OCI-LY1 (cell line): ENCODE results near the gene ELK3.

Experiments used
- H2AFZ ChIP-seq: fragments of 200-600 bp; sonication (generic), shearing (Covaris generic); 2 replicates; pipeline ENCODE4 v1.6.0; 2014; ENCODE audit warnings: antibody characterized with exemption, mild to moderate bottlenecking, low read length
- H3F3A ChIP-seq: fragments of 200-600 bp; sonication (generic), shearing (Covaris generic); 2 replicates; pipeline ENCODE4 v1.6.0; 2014; ENCODE audit warnings: mild to moderate bottlenecking, antibody characterized with exemption, low read length, moderate library complexity; ENCODE audit not compliant: insufficient read depth
- H3K27ac ChIP-seq: fragments of 200-600 bp; sonication (generic); 2 replicates; pipeline ENCODE4 v1.5.1; 2014; ENCODE audit warnings: low read length, mixed run types, mild to moderate bottlenecking, low read depth; ENCODE audit not compliant: poor library complexity, severe bottlenecking
- H3K27me3 ChIP-seq: fragments of 200-600 bp; sonication (generic); 2 replicates; pipeline ENCODE4 v1.6.0; 2014; ENCODE audit warnings: antibody characterized with exemption, mild to moderate bottlenecking, low read length, moderate library complexity; ENCODE audit not compliant: insufficient read depth
- H3K36me3 ChIP-seq: fragments of 200-600 bp; sonication (generic); 2 replicates; pipeline ENCODE4 v1.6.1; 2014; ENCODE audit warnings: mild to moderate bottlenecking, antibody characterized with exemption, low read length, moderate library complexity, mixed read lengths; ENCODE audit not compliant: insufficient read depth
- H3K4me1 ChIP-seq: fragments of 200-600 bp; sonication (generic); 2 replicates; pipeline ENCODE4 v1.5.1; 2014; ENCODE audit warnings: mild to moderate bottlenecking, low read length, moderate library complexity; ENCODE audit not compliant: insufficient read depth, severe bottlenecking
- H3K4me2 ChIP-seq: fragments of 200-600 bp; sonication (generic), shearing (Covaris generic); 2 replicates; pipeline ENCODE4 v1.6.1; 2014; ENCODE audit warnings: low read length
- H3K4me3 ChIP-seq: fragments of 200-600 bp; sonication (generic); 2 replicates; pipeline ENCODE4 v1.5.1; 2014; ENCODE audit warnings: low read length, low read depth, mild to moderate bottlenecking, mixed read lengths; ENCODE audit not compliant: poor library complexity, severe bottlenecking
- H3K79me2 ChIP-seq: fragments of 200-600 bp; shearing (Covaris generic); 2 replicates; pipeline ENCODE4 v1.6.1; 2016; ENCODE audit warnings: mixed run types, low read length, mixed read lengths; ENCODE audit not compliant: insufficient read depth
- H3K9ac ChIP-seq: fragments of 200-600 bp; sonication (generic), shearing (Covaris generic); 2 replicates; pipeline ENCODE4 v1.6.1; 2014; ENCODE audit warnings: mild to moderate bottlenecking, low read length, mixed read lengths
- H3K9me2 ChIP-seq: fragments of 200-600 bp; sonication (generic), shearing (Covaris generic); 2 replicates; pipeline ENCODE4 v1.6.1; 2014; ENCODE audit warnings: low read depth, mild to moderate bottlenecking, low read length, mixed read lengths
- H3K9me3 ChIP-seq: fragments of 200-600 bp; shearing (Covaris generic); 2 replicates; pipeline ENCODE4 v1.6.1; 2014; ENCODE audit warnings: low read length, mixed read lengths
- H4K20me1 ChIP-seq: fragments of 200-600 bp; sonication (generic), shearing (Covaris generic); 2 replicates; pipeline ENCODE4 v1.6.0; 2016; ENCODE audit warnings: mild to moderate bottlenecking, low read length; ENCODE audit not compliant: insufficient read depth
- EZH2 ChIP-seq: fragments of 200-600 bp; sonication (generic), shearing (Covaris generic); IDR thresholded peaks from 2 replicates; pipeline ENCODE4 v1.8.0; 2017; ENCODE audit warnings: borderline replicate concordance, mixed run types, mild to moderate bottlenecking, antibody characterized with exemption, low read length, moderate library complexity, mixed read lengths
- TF ChIP-seq, protein P1 (sequence below): fragments of 200-600 bp; sonication (generic), shearing (Covaris generic); IDR thresholded peaks from 2 replicates; pipeline ENCODE4 v1.5.1; 2017; ENCODE audit warnings: mild to moderate bottlenecking, antibody characterized with exemption, low read length, moderate library complexity, mixed read lengths

ELK3 gene

GRCh38 chr12:96187956-96188355 lies 6.2 kb upstream of the ELK3 start:
- Histone ChIP-seq H3K27ac (no peak overlapping the region), H3K36me3 (no peaks in the 10 kb centered on the region), H3K9me2 (no peaks in the 10 kb centered on the region), H4K20me1 (no peaks in the 10 kb centered on the region), H3K4me3 (no peak overlapping the region), H3K9ac (no peak overlapping the region), H2AFZ (no peak overlapping the region), H3K27me3 (peaks cover 4% of the 10 kb centered on the region; the same call in 1 of the 2 replicates), H3K4me2 (no peak overlapping the region), H3K79me2 (no peaks in the 10 kb centered on the region), H3K4me1 (no peaks in the 10 kb centered on the region), H3F3A (no peaks in the 10 kb centered on the region), H3K9me3 (no peaks in the 10 kb centered on the region)
- TF ChIP-seq, protein P1, sequence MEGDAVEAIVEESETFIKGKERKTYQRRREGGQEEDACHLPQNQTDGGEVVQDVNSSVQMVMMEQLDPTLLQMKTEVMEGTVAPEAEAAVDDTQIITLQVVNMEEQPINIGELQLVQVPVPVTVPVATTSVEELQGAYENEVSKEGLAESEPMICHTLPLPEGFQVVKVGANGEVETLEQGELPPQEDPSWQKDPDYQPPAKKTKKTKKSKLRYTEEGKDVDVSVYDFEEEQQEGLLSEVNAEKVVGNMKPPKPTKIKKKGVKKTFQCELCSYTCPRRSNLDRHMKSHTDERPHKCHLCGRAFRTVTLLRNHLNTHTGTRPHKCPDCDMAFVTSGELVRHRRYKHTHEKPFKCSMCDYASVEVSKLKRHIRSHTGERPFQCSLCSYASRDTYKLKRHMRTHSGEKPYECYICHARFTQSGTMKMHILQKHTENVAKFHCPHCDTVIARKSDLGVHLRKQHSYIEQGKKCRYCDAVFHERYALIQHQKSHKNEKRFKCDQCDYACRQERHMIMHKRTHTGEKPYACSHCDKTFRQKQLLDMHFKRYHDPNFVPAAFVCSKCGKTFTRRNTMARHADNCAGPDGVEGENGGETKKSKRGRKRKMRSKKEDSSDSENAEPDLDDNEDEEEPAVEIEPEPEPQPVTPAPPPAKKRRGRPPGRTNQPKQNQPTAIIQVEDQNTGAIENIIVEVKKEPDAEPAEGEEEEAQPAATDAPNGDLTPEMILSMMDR, result no peak
- no peak for TF ChIP-seq EZH2

- Histone ChIP-seq H3K4me2 (no peak overlapping the region), H3F3A (no peaks in the 10 kb centered on the region), H3K4me1 (peaks cover under 1% of the 10 kb centered on the region), H3K27me3 (peaks cover 4% of the 10 kb centered on the region; the same call in 1 of the 2 replicates), H2AFZ (no peak overlapping the region), H3K27ac (no peak overlapping the region), H3K9ac (no peak overlapping the region), H3K79me2 (no peaks in the 10 kb centered on the region), H3K9me3 (no peaks in the 10 kb centered on the region), H3K36me3 (no peaks in the 10 kb centered on the region), H3K4me3 (no peak overlapping the region), H3K9me2 (no peaks in the 10 kb centered on the region), H4K20me1 (no peaks in the 10 kb centered on the region)
- TF ChIP-seq, protein P1, result no peak
- TF ChIP-seq EZH2, result no peak
Measured at GRCh38 chr12:96189781-96190180, 4.4 kb upstream of the ELK3 start.

- no peak overlapping the region for H2AFZ ChIP-seq
Measured at GRCh38 chr12:96190413-96191108, 3.6 kb upstream of the ELK3 start.

More at GRCh38 chr12:96190413-96191108, 3.6 kb upstream of the ELK3 start:
- Histone ChIP-seq H3K4me2 (no peak overlapping the region), H3K4me1 (peaks cover 7% of the 10 kb centered on the region), H3K9me3 (no peaks in the 10 kb centered on the region), H3K4me3 (no peak overlapping the region), H3K9me2 (no peaks in the 10 kb centered on the region), H3K9ac (no peak overlapping the region), H3K79me2 (no peaks in the 10 kb centered on the region), H3K36me3 (no peaks in the 10 kb centered on the region), H3F3A (no peaks in the 10 kb centered on the region), H3K27me3 (peaks cover 4% of the 10 kb centered on the region; the same call in 1 of the 2 replicates), H4K20me1 (no peaks in the 10 kb centered on the region), H3K27ac (no peak overlapping the region)
- no peak for TF ChIP-seq EZH2
- TF ChIP-seq, protein P1, result no peak
